Frontal cortex (tissue), 4 donors: ENCODE data around the gene MAPK7. TPM values are rescaled to one million over a fixed set of nuclear protein-coding genes. Genes with fewer than 3 reads are reported as not detected.

Experiments
- DNase-seq, 2 donors: peaks; one replicate each; pipeline ENCODE4 v3.0.0; 2012; ENCODE audit warnings: low spot score in 2 of 2
- FAIRE-seq: peaks from 2 replicates; lab custom pipeline; 2012; peaks lifted over from hg19 to GRCh38; lab: Jason Lieb, UNC
- total RNA-seq: library from RNA; depleted of rRNA; stranded (reverse); fragments of >200 nt; gene quantifications from one replicate; pipeline ENCODE4 v1.2.3, GENCODE V29; 2014
- donor health status: control.
- donor health status: control.
- donor health status: control.

MAPK7 gene
- total RNA-seq, 1 donor from 2014 or later: 12.6 TPM

GRCh38 chr17:19377602-19378415 is 489 bp upstream of the MAPK7 start:
- DNase-seq: peak; percentile 99
- FAIRE-seq: peak; percentile 42

- DNase-seq (no peak), FAIRE-seq (no peak)
These were observed 1.2 kb downstream of the MAPK7 start for GRCh38 chr17:19379361-19380065.

GRCh38 chr17:19380481-19381301 is 2.4 kb downstream of the MAPK7 start:
- FAIRE-seq (no peak), DNase-seq (no peak)

GRCh38 chr17:19381361-19381740 is 3.1 kb downstream of the MAPK7 start:
- no peak for DNase-seq

DNA sequence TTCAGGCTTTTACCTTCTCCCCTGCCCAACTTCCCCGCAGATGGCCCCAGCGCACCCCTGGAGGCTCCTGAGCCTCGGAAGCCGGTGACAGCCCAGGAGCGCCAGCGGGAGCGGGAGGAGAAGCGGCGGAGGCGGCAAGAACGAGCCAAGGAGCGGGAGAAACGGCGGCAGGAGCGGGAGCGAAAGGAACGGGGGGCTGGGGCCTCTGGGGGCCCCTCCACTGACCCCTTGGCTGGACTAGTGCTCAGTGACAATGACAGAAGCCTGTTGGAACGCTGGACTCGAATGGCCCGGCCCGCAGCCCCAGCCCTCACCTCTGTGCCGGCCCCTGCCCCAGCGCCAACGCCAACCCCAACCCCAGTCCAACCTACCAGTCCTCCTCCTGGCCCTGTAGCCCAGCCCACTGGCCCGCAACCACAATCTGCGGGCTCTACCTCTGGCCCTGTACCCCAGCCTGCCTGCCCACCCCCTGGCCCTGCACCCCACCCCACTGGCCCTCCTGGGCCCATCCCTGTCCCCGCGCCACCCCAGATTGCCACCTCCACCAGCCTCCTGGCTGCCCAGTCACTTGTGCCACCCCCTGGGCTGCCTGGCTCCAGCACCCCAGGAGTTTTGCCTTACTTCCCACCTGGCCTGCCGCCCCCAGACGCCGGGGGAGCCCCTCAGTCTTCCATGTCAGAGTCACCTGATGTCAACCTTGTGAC is 3.6 kb downstream of the MAPK7 start:
- no peak for FAIRE-seq
- no peak for DNase-seq

More at GRCh38 chr17:19381361-19381740, 3.1 kb downstream of the MAPK7 start:
- no peak for FAIRE-seq

GRCh38 chr17:19382531-19383444 is 4.5 kb downstream of the MAPK7 start:
- FAIRE-seq: no peak
- DNase-seq: no peak

GRCh38 chr17:19383681-19384470 is 5.6 kb downstream of the MAPK7 start:
- no peak for FAIRE-seq
- DNase-seq: no peak

GRCh38 chr17:19384723-19385391 is 6.6 kb downstream of the MAPK7 start:
- DNase-seq (peak; percentile 69 to 83), FAIRE-seq (no peak)

DNA sequence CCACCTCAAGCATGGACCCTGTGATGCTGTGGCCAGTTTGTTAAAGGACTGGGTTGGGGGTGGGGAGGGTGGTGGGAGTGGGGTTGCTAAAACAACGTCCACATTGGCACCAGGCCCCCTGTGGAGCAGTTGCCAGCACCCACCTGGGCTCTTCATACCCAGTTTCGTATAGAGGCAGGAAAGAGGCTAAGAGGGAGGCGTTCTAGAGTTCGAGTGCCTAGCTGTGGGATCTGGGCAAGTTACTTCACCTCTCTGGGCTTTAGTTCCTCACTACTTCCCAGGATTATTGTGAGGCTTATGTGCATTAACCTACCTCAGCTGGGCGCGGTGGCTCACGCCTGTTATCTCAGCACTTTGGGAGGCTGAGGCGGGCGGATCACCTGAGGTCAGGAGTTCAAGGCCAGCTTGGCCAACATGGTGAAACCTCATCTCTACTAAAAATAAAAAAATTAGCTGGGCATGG is 7.3 kb downstream of the MAPK7 start:
- DNase-seq: no peak
- FAIRE-seq: no peak

- FAIRE-seq (no peak), DNase-seq (peak in 1 of 2 donors; percentile 55)
These were observed 8.0 kb downstream of the MAPK7 start for GRCh38 chr17:19386051-19386929.

DNA sequence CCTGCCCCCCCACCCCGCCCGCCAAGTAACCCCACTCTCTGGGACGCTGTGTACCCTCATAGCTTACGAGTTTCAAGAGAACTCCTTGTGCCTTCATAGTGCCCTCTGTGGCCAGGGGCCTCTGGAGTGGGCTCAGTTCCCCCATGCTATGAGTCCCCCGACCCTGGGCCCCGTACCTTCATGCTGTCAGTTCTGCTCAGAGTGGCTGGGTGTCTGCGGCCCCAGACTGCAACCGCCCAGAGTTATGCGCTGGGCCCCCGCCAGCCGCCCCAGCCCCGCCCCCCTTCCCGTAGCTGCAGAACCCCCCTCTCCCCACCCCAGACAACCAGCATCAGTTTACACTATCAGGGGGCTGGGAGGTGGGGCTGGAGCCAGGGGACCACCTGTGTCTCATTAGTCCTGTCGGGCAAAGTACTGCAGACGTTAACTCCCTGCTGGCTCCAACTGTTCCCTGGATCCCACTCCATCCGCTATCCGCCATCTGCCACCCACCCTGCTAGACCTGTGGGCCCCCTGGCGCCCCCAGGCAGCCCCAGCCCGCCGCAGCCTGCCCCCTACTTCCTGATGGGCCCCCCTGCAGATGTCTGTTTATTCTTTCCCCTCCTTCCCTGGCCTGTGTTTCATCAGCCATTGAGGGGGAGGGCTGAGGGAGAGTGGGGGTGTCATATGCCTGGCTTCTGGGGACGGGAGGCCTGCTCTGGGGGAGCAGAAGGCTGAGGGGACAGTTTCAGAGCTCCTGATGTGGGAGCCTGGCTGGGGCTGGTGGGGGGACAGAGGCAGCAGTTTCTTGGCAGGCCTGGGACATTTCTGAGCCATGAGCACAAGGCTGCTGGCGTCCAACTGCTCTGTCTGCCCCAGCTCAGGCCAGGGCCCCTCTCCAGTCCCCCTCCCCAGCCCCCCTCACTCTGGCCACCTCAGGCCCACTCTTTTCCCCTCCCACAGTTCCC is 8.9 kb downstream of the MAPK7 start, which contains the start of gene MFAP4:
Gene MFAP4 (minus strand): TSS at position 217 of the 947 bp plus-strand sequence. CDS start 35 bp downstream, at position 182.
- FAIRE-seq (no peak), DNase-seq (peak in 1 of 2 donors; percentile 48)

DNA sequence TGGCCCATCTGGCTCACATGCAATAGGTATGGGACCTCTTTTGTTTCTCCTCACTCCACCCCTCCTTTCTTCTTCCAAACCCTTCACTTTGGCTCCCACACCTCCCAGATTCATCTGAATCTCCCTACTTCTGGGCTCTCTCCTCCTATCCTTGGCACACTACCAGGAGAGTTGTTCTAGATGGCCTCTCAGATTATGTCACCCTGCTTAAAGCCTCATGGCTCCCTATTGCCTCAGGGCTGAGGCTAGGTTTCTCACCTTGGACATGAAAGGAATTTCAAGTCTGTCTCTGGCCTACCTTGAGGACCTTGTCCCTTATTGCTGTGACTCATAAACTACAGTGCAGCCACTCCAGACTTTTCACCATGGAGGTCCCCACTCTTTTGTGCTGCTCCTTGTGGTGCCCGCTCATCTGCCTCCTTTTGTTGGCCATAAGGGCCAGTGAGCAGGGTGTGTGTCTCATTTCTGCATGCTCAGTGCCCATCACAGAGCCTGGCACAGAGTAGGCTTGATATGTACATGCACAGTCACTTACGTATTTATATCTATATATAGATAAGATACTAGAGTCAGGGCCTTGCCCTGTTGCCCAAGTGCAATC is 9.7 kb downstream of the MAPK7 start:
- DNase-seq: no peak
- FAIRE-seq: no peak

DNA sequence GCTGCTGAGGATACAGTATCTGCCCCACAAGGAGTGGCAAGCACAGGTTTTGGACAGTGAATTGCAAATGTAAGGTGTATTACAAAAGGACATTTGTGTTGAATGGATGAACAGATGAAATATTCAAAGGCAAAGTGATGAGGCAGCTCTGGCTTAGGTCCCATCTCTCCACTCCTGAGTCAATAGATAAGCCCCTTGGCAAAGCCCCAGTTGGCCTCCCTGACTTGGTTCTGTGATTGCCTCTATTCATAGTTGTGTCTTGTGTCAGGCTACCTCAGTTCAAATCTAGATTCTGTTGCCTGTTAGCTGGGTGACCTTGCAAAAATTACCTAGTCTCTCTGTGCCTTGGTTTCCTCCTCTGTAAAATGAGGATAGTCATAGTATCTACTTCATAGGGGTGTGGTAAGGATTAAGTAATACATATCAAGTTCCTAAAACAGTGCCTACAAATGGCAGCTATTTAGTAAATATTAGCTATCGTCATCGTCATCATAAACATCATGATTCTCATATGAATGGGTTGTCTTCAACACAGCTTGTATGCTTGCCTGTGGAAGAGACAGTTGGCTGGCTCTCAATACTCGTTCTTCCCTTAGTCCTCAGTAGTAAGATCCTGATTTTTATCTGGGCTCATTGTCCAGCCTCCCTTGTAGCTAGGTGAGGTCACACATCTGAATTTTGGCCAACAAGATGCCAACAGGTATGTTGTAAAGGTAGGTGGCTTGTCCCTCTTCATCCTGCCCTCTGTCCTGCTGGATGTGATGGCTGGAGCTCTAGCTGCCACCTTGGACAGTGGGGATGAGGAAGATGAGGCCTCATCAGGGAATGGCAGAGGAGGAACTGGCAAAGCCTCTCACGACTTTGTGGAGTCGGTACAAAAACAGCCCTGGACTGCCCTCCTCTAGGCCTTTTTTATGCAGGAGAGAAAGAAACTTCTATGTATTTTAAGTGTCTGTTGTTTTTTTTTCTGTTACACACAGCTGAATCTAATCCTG is 10.8 kb downstream of the MAPK7 start:
- no peak for DNase-seq
- FAIRE-seq: no peak

DNA sequence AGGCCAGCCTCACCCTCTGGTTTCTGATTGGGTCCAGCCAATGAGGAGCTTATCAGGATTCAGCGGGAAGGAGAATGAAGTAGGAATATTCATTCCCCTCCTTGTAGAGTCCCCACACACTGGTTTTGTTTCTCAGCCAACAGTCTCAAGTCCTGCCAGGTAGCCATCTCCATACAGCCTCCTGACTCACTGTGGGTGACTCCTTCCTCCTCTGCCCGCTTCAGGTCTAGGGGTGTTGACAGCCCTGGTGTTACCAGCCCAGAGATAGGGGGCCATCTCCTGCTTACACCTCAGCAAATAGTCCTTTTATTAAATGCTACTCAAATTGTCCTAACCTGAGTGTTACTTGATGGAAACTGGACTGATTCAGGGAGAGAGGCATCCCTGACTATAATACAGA is 12.7 kb downstream of the MAPK7 start:
- no peak for FAIRE-seq
- DNase-seq: no peak
